A549 treated with AZD2906 at 1 μM for 4 hours (cell line): ENCODE data around the gene ROR1. TPM values are rescaled to one million over a fixed set of nuclear protein-coding genes. Genes with fewer than 3 reads are reported as not detected.

Source experiments
- total RNA-seq: library from RNA; stranded (reverse); fragments of 200-300 nt; extraction: Qiagen RNA extraction; gene quantifications from 5 replicates; pipeline ENCODE4 v1.2.3, GENCODE V29; 2022

Gene ROR1
- total RNA-seq: 8.1 to 11.6 TPM (median 8.8 TPM) in 5 replicates

DNA sequence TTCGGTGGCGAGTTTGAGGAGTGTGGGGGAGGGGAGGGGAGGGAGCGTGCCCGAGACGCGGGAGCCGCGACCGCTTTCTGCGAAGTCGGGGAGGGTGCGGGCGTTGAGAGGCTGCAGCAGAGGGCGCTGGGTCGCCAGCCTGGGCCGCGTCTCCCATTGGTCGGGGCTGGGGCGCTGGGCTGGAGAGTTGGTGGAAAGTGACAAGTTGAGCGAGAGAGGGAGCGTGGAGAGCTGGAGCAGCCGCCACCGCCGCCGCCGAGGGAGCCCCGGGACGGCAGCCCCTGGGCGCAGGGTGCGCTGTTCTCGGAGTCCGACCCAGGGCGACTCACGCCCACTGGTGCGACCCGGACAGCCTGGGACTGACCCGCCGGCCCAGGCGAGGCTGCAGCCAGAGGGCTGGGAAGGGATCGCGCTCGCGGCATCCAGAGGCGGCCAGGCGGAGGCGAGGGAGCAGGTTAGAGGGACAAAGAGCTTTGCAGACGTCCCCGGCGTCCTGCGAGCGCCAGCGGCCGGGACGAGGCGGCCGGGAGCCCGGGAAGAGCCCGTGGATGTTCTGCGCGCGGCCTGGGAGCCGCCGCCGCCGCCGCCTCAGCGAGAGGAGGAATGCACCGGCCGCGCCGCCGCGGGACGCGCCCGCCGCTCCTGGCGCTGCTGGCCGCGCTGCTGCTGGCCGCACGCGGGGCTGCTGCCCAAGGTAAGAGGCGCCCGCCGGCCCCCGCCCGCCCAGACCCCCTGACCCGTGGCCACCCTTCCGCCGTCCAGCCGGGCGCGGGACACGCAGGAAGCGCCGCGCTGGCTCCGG lies at the start of gene ROR1:
Gene ROR1, plus strand, starts transcription at position 203 of the 802 bp plus-strand sequence.

DNA sequence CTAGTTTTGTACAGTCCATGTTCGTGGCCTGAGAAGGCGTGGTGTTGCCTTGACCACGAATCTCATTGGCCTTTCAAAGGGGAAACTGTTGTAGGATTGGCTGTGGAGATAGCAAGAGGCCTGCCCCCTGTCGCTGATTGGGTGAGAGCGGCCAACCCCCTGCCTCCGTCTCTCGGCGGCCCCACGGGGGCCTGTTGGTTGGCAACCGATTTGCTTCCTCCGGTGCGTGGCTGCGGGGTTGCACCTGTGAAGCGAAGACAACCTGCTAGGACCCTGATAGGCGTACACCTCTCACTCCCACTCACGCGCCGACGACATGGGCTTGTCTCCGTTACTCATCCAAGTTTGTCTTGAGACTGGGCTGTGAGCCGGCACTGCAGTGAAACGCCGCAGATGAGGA lies 429.6 kb downstream of the ROR1 start, which contains the start of gene UBE2U:
Gene UBE2U, plus strand, starts transcription at position 204 of the 400 bp plus-strand sequence. CDS start 428 bp downstream, outside the sequence.

Other genes starting within 250 kb of the ROR1 start
- gene PGM1, start 180.6 kb upstream of the ROR1 start, total RNA-seq: 32.2 to 38.1 TPM (median 35.6 TPM) in 5 replicates